ENCODE data around the gene MKLN1.

- TF ChIP-seq CTCF (IDR thresholded peaks at IDR 0.05; ENCODE audit: poor library complexity, severe bottlenecking), result no peak
- no peak for TF ChIP-seq POLR2AphosphoS5 (IDR thresholded peaks at IDR 0.05)
- no peak for TF ChIP-seq TAF1 (IDR thresholded peaks at IDR 0.05; ENCODE audit: low read depth)
- no peak for TF ChIP-seq EZH2 (IDR thresholded peaks at IDR 0.05; ENCODE audit: borderline replicate concordance, insufficient read depth, low read length, poor library complexity, severe bottlenecking)
These were observed 24.4 kb downstream of the MKLN1 start for GRCh38 chr7:131352032-131352431.
